LoVo (cell line): ENCODE measurements around the gene MARCHF2.
"Not testable (repeated sequence)": the region's sequence is repeated elsewhere in the genome, so short reads cannot be mapped to it uniquely, and the experiment has no call there.

Experiments
- DNase-seq: peaks from one replicate; pipeline ENCODE4 v3.0.0-alpha.2; 2016; ENCODE audit warnings: low spot score

Gene MARCHF2

DNA sequence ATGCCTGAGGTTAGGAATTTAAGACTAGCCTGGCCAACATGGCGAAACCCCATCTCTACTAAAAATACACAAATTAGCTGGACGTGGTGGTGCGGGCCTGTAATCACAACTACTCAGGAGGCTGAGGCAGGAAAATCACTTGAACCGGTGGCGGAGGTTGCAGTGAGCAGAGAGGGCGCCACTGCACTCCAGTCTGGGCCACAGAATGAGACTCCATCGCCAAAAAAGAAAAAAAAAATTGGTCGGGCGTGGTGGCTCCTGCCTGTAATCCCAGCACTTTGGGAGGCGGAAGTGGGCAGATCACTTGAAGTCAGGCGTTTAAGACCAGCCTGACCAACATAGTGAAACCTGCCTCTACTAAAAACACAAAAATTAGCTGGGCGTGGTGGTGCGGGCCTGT is 2.4 kb upstream of the MARCHF2 start:
- not testable (repeated sequence) for DNase-seq

GRCh38 chr19:8413629-8413995 is 507 bp downstream of the MARCHF2 start:
- no peak for DNase-seq

DNA sequence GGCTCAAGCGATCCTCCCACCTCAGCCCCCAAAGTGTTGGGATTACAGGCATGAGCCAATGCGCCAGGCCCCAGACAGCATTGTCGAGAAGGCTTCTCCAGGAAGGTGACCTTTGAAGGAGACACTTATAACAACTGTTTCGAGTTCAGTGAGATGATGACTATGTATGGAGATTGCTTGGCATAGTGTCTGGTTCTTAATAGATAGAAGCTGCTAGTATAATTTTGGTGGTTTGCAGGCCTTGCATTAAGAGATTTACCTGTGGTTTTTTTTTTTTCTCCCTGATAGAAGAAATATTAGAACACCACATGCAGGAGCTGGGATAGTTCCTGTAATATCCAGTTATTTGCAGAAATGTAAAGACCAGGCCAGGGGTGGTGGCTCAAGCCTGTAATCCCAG is 3.7 kb downstream of the MARCHF2 start:
- no peak for DNase-seq

GRCh38 chr19:8421484-8422461 is 8.7 kb downstream of the MARCHF2 start:
- DNase-seq: no peak

- peak; percentile 71 for DNase-seq
Observed at GRCh38 chr19:8423817-8424223, 10.7 kb downstream of the MARCHF2 start.

- DNase-seq: not testable (repeated sequence)
Observed at GRCh38 chr19:8425331-8425730, 12.2 kb downstream of the MARCHF2 start.

DNA sequence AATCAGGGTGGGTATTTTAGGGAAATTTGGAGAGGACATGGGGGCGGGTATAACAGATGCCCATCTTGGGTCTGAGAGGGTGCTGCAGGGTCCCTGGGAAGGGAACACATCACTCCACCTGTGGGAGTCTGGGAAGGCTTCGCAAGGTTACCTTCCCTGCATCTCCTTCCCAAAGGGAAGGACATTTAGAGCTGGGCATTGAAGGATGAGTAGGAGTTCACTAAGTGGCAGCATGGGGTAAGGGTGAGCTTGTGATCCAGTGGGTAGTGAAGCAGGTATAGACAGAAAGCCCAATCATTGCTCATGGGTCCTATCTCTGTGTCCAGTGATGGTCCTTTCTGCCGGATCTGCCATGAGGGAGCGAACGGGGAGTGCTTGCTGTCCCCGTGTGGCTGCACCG is 13.2 kb downstream of the MARCHF2 start:
- DNase-seq: no peak

DNA sequence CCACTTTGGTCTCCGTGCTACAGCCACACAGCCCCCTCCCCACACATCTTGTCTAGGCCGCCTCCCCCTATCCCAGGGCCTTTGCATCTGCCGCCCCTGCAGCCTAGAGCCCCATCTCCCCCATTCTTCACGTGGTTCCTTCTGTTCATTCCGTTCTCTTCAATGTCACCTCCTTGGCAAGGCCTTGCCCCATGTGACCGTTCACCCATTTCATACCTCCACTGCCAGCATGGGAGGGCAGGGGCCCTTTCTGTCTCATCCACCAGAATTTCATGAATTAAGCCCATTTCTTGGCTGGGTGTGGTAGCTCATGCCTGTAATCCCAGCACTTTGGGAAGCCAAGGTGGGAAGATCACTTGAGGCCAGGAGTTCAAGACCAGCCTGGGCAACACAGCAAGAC is 15.9 kb downstream of the MARCHF2 start:
- DNase-seq: no peak

DNA sequence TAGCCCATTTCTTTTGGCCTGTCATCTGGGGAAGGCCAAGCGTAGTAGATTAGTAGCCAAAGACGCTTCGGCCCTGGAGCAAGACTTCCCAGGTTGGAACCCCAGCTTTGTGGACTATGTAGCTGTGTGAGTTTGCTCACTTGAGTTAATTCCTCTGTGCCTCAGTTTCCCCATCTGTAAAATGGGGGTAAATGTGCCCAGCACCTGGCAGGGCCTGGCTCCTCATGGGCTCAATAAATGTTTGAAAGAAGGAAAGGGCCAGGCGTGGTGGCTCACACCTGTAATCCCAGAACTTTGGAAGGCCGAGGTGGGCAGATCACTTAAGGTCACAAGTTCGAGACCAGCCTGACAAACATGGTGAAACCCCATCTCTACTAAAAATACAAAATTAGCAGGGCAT is 16.7 kb downstream of the MARCHF2 start:
- DNase-seq: no peak

DNA sequence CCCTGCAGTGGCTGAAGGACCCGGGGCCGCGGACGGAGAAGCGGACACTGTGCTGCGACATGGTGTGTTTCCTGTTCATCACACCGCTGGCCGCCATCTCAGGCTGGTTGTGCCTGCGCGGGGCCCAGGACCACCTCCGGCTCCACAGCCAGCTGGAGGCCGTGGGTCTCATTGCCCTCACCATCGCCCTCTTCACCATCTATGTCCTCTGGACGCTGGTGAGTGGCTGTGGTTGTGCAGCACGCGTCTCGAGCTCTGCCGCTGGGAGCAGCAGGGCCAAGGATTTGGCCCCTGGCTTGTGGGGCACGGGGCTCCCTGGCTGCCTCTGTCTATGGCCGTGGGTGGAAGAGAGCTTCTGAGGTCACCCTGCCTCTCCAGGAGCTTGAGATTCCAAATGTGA is 17.5 kb downstream of the MARCHF2 start:
- no peak for DNase-seq

- no peak for DNase-seq
Observed at GRCh38 chr19:8438236-8438635, 25.1 kb downstream of the MARCHF2 start.

GRCh38 chr19:8441725-8442544 is 28.8 kb downstream of the MARCHF2 start:
- DNase-seq: no peak

DNA sequence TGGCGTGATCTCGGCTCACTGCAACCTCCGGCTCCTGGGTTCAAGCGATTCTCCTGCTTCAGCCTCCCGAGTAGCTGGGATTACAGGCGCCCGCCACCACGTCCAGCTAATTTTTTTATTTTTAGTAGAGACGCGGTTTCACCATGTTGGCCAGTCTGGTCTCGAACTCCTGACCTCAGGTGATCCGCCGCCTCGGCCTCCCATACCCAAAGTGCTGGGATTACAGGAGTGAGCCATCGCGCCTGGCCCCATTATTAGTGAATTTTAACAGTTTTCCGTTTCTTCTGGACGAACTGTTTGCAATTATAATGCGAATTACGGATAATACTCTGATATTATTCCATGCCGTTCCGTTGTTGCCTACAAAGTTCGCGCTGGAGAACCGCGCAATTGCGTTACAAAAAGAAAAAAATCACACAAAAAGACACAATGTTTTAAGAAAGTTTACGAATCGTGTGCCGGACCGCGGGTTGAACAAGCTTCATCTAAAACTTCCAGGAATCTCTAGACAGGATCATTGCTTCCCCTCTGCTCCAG is 31.1 kb downstream of the MARCHF2 start:
- DNase-seq: not testable (repeated sequence)

GRCh38 chr19:8444677-8445487 is 31.8 kb downstream of the MARCHF2 start, which contains the start of gene HNRNPM:
Gene HNRNPM, plus strand, starts transcription at chr19:8444975. Its CDS starts 24 bp downstream, at chr19:8444999.
- DNase-seq: peak; percentile 99

- DNase-seq: peak; percentile 26
Observed at GRCh38 chr19:8445488-8446001, 32.4 kb downstream of the MARCHF2 start.

GRCh38 chr19:8446061-8446709 is 33.1 kb downstream of the MARCHF2 start:
- DNase-seq: no peak

GRCh38 chr19:8449830-8450229 is 36.7 kb downstream of the MARCHF2 start:
- no peak for DNase-seq

GRCh38 chr19:8451377-8451776 is 38.3 kb downstream of the MARCHF2 start:
- no peak for DNase-seq

- DNase-seq: peak; percentile 34
Observed at GRCh38 chr19:8451885-8452284, 38.8 kb downstream of the MARCHF2 start.

DNA sequence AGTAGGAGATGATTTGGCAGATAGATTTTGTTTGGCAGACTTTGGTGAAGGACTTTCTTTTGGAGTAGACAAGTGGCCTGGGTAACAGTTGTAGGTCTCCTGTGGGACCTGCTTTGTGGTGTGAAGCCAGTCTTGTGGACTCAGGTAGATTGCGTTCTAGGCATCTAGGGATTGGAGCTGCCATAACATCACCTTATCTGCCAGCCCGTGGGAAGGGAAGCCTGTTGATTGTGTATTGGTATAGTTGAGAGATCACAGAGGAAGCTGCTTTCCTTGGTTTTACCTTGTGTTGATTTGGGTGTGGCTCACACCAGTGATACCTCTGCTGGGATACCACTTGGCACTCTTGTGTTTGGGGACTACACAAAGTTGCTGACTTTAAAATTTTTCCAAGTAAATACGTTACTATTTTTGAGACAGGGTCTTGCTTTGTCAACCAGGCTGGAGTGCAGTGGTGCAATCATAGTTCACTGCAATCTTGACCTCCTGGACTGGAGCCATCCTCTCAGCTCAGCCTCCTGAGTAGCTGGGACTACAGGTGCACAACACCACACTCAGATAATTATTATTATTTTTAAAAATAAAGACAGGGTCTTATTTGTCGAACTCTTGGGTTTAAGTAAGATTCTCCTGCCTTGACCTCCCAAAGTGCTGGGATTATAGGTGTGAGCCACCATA is 39.5 kb downstream of the MARCHF2 start:
- DNase-seq: no peak
